Retina (tissue), 1 donor: ENCODE data around the gene DCST2.

ENCODE experiments used
- DNase-seq: peaks from one replicate; pipeline ENCODE4 v3.0.0-alpha.2; 2016

Gene DCST2

GRCh38 chr1:154973344-154974101 is 60.1 kb downstream of the DCST2 start:
- DNase-seq: peak; percentile 91

- no peak for DNase-seq
Observed at GRCh38 chr1:154972517-154973343, 60.9 kb downstream of the DCST2 start.

- DNase-seq: no peak
Observed at GRCh38 chr1:154972213-154972516, 61.4 kb downstream of the DCST2 start.

GRCh38 chr1:154971341-154971998 is 62.1 kb downstream of the DCST2 start:
- DNase-seq: no peak

GRCh38 chr1:154970631-154971340 is 62.8 kb downstream of the DCST2 start, which contains the start of gene SHC1:
Gene SHC1, minus strand, starts transcription at chr1:154970747. Its CDS starts 221 bp downstream, at chr1:154970526.
- DNase-seq: peak; percentile 84

- DNase-seq: no peak
Observed at GRCh38 chr1:154969860-154970452, 63.6 kb downstream of the DCST2 start.

- DNase-seq: no peak
Observed at GRCh38 chr1:154969246-154969645, 64.3 kb downstream of the DCST2 start.

GRCh38 chr1:154968731-154969130 is 64.8 kb downstream of the DCST2 start:
- DNase-seq: peak; percentile 53
